ENCODE results near the gene DCXR.

The DCXR gene

GRCh38 chr17:82037092-82037888 is at the start of gene DCXR:
Gene DCXR, minus strand, starts transcription at chr17:82037697. Its CDS starts 15 bp downstream, at chr17:82037682.
- FAIRE-seq = peak; percentile 92

DNA sequence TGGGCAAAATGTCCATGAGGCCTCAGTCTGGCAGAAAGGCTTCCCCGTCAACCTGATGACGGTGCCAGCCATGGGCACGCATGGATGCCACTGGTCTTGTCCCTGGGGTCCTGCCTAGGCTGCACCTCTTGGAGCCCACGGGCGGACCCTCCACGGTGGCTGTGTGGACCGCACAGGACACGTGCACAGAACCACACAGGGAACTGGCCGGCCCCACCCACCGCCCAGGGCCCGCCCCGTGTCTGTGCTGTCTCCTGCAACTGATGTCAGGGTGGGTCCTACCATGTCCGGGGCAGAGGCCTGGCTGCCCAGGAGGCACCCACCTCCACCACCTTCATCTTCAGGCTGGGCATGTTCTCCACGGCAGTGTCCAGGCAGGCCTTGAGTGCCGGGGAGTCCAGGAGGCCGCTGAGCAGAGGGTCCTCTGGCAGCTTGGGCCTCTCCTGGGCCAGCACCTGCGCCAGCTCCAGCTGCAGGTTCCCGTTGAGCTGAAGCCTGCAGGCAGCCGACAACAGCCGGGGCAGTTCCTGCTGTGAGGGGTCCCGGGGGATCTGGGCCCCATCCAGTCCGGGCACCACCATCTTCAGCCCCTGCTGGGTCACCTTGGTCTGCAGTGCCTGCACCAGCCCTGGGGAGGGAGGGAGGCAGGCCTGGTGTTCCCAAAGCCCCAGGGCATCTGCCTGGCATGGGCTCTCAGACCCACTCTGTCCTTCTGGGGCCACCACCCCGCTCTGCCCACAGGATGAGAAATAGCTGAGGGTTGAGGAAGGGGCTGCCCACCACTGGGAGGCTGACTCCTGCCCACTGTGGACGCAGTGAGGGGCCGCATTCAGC is 48.7 kb upstream of the DCXR start:
- no peak for FAIRE-seq

GRCh38 chr17:82085031-82085861 is 47.7 kb upstream of the DCXR start:
- no peak for FAIRE-seq

DNA sequence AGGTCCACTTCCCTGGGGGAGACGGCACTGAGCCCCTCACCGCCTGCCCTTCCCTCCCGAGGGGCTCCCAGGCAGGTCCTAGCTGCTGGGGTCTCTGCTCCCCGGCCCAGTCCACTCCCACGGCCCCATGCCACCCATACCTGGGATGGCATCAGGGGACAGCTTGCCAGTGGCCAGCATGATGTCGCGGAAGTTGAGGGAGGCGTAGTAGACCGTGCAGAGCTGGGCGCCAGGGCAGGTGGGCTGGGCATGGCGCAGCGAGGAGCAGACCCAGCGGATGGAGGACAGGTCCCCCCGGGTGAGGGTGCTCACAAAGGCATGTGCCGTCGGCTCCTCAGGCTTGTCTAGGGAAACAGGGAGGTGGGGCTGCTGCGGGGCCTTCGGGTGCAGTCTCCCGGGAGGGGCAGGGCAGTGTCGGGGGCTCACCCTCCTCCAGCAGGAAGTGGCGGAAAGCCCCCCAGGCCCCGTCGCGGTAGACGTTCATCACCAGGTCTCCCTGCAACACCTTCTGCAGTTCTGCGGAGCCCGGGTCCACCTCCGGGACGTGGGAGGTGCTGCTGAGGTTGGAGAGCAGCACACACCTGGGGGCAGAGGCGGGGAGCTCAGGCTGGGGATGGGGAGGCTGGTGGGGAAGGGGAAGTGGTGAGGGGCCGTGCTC is 47.0 kb upstream of the DCXR start:
- no peak for FAIRE-seq

DNA sequence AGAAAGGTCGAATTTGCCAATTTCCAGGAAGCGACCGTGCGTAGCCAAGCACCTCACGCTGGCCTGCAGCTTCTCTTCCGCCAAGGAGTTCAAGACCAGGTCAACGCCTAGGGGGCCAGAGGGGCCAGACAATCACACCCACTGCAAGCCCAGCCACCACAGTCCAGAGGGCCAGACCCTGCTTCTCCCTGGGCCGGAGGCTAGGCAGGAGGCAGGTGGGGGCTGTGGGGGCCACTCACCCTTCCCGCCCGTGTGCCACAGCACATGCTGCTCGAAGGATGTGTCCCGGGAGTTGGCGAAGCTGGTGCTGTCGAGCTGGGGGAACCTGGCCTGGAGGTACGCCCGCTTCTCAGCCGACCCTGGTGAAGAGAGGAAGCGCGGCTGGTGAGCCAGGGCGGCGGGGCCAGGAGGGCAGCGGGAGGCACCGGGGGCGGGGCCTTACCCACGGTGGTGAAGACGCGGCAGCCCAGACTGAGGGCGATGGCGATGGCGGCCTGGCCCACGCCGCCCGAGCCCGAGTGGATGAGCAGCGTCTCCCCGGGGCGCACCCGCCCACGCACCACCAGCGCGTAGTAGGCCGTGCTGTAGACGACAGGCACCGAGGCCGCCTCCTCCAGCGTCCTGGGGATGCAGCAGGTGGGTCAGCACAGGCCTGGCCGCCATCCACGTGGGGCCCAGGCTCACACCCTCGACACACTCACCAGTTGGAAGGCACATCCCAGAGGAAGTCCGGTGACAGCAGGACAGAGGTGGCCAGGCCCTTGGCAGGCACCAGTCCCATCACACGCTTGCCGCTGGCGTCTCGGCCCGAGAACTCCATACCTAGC is 46.2 kb upstream of the DCXR start:
- no peak for FAIRE-seq

GRCh38 chr17:82083009-82083408 is 45.5 kb upstream of the DCXR start:
- FAIRE-seq = no peak

DNA sequence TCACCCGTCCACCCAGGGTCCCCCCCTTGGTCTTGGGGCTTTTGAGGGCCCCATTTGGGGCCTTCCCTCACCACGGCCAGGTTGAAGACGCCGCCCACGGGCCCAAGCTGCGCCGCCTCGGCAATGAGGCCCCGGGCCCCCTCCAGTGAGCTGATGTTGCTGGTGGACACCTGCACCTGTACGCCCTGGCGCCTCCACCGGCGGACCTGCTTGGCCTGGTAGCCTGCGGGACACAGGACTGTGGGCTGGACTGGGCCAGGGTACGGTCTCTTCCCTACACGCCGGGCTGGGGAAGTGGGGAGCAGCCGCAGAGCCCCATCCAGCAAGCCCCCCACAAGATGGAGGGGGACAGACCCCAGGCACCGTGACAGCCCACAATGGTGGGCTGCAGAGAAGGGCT is 45.0 kb upstream of the DCXR start:
- FAIRE-seq = no peak

- FAIRE-seq = no peak
Measured at GRCh38 chr17:82081966-82082365, 44.5 kb upstream of the DCXR start.

DNA sequence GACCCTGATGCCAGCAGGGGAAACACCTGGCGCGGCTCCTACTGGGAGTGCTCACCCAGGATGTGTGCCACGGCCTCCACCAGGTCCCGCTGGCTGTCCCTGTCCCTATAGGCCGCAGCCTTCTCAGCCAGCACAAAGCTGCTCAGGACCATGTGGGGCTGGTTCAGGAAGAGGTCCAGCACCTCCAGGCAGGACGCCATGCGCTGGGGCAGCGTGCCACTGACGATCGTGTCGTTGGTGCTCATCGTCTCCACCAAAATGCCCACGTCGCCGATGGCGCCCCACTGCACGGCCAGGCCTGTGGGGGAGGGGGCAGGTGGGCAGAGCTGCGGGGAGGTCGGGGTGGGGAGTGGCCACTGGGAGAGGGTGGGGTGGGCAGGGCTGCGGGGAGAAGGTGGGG is 44.0 kb upstream of the DCXR start:
- FAIRE-seq = no peak

- no peak for FAIRE-seq
Measured at GRCh38 chr17:82080789-82081464, 43.4 kb upstream of the DCXR start.

- FAIRE-seq = no peak
Measured at GRCh38 chr17:82080048-82080788, 42.7 kb upstream of the DCXR start.

DNA sequence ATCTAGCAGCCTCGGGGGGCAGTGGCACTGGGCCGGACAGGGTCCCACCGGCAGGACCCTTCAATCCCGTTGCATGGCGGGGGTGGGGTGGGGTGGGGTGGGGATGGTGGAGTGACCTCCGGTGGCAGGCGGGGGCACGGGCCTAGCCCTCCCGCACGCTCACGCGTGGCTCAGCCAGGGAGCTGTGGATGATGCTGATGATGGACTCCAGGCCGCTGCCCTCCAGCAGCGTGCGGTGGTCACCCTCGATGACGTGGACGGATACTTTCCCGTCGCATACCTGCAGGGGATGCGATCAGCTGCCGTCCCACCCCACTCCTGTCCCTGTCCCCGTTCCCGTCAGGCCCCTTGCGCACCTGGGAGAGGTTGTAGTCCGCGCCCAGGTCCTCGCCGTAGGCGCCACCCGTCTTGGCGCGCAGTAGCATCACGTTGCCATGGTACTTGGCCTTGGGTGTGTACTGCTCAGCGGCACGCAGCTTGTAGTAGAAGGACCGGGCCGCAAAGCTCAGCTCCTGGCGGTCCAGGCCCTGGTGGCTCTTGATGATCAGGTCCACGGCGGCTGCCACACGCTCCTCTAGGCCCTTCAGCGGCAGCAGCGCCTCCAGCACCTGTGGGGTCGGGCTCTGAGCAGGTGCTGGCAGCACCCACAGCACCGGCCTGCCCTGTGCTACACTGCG is 41.6 kb upstream of the DCXR start:
- no peak for FAIRE-seq

DNA sequence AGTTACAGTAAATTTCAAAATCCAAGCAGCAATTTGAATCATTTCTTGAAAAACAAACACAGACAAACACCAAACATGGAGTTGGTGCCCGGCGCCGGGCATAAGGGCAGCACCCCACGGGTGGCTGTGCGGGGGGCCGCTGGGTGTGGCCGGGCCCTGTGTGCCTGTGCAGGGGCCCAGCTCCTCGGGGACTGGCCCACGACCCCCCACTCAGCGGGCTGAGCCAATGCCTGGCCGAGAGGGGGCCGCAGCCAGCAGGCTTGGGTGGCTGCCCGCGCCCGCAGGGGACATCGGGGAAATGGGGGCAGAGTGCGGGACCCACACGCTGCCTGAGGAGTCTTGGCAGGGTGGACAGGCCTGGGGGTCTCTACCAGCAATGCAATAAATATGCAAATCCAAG is 40.9 kb upstream of the DCXR start:
- no peak for FAIRE-seq

DNA sequence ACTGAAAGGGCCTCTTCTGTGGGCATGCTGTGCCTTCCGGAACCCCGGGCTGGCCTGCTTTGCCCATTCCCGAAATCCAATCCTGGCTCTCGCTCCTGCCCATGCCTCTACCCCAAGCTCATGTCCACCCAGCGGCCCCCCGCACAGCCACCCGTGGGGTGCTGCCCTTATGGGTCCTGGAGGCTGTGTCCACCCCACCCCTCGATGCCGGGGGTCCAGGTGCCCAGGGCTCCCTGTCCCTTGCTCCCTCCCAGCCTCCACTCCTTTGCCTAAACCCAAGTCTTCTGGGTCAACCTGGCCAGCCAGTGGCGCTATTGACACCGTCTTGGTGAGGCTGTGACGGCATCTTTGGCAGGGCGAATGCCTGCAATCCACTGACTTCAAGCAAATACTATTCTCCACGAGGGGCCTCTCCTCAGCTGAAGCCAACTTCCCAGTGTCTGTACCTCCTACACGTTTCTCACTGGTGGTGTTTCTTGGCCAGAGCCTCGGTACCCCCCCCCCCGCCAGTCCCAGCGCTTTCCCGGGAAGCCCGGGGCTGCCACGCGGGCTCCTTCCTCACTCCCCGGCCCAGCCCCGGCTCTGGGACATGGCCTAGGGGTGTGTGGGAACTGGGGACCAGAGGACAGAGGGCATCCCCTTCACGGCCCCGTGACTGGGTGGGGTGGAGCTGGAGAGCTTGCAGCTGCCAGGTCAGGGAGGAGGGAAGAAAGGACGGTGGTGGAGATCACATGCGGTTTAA is 40.3 kb upstream of the DCXR start:
- FAIRE-seq = no peak

DNA sequence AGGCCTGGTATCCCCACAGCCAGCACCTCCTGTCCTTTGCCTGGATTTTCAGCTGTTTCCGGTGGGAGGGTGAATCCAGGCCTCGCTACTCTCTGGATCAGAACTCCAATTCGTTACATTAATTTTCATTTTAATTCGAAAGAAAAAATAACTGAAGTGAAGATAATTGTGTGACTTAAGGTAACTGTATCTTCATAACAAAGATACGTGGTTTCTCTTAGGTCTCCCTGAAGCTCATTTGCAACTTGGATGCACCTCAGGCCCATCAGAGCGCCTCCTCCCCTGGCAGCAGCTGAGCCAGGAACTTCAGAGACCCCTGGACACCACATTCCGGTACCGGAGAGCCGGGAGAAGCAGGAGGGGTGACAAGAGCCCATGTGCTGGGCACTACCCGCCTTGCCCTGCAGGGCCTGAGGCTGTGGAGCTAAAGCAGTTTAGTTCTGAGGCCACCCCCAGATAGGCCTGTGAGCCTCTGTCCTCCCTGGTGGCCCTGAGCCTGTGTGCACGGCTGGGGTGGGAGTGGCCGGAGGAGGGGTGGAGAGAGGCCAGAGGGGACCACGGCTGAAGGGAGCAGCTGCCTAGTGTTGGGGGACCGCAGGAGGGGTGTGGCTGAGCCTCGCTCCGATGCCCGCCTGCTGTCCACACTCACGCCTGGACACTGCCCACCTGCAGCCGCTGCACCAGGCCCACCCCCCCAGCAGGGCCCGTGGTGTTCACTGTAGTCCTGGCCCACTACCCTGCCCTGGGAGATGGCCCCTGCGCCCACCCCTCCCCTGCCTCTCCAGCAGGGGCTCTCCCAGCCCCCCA is 39.5 kb upstream of the DCXR start:
- no peak for FAIRE-seq

GRCh38 chr17:82076018-82076784 is 38.7 kb upstream of the DCXR start:
- FAIRE-seq = no peak

GRCh38 chr17:82073446-82073845 is 35.9 kb upstream of the DCXR start:
- FAIRE-seq = no peak
